Measurements from ENCODE around the gene PTK6. TPM values are rescaled to one million over a fixed set of nuclear protein-coding genes. Genes with fewer than 3 reads are reported as not detected.
"Not testable (repeated sequence)": the region's sequence is repeated elsewhere in the genome, so short reads cannot be mapped to it uniquely, and the experiment has no call there.

Gene PTK6
- total and polyA plus RNA-seq, 2 donors (not counting 1 experiment from before 2014, with no cell fraction given): 0.17 TPM; not detected in 1

DNA sequence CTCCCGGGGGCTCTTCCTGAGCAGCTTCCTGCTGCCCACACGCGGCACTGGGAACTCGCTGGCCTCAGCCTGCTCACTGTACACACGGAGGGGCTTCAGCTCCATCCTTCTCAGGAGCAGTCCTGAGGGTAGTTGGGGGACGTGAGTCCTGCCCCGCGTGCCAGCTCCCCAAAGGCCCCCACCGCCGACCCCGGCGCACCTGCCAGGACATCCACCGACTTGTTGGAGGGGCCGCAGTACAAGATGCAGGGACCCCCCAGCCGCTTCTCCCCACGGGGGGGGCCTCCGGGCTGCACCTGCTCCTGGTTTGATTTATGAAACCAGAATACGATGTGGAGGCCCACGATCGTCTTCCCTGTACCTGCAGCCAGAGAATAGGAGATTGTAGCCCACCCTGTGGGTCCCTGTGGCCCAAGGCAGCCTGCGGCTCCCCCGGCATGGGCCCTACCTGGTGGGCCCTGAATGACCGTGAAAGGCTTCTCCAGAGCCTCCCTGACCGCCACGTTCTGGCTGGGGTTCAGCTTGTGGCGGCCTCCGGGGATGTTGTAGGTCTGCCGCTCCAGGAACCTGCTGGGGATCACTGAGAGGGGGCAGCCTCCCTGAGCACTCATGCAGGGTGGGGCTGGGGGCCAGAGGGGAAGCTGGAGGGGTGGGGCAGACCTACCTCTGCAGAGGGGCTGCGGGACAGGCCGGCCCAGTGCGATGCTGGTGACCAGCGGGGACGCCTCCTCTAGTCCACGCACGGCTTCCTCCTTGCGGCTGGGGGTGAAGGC, 24.6 kb upstream of the PTK6 start:
- H3K4me3 ChIP-seq (replicated peaks in 1 of 4; ENCODE audit: control extremely low read depth in 1 of 4, insufficient read depth in 1 of 4, low read depth in 3 of 4, low read length in 4 of 4): no peak overlapping the region
- H3K79me2 ChIP-seq (ENCODE audit: control insufficient read depth, insufficient read depth, low read length): no peaks in the 10 kb centered on the region
- peaks cover 25% of the 10 kb centered on the region for H3K36me3 ChIP-seq (ENCODE audit: control insufficient read depth, insufficient read depth, low read length)
- no peaks in the 10 kb centered on the region for H3K27me3 ChIP-seq (ENCODE audit: control insufficient read depth, insufficient read depth, low read length)
- no peak overlapping the region for H3K27ac ChIP-seq (ENCODE audit: insufficient read depth, low read length)
- H2AFZ ChIP-seq (ENCODE audit: low read length): no peak overlapping the region
- no peak overlapping the region for H3K4me2 ChIP-seq (ENCODE audit: extremely low read depth, insufficient read depth, low read length)
- H3K4me1 ChIP-seq (ENCODE audit: control insufficient read depth, extremely low read depth, insufficient read depth, low read length): no peaks in the 10 kb centered on the region
- H3K9ac ChIP-seq (ENCODE audit: insufficient read depth, low read length): no peak overlapping the region
- DNase-seq (ENCODE audit: low read depth in 2 of 2): no peak
- no peaks in the 10 kb centered on the region for H3K9me3 ChIP-seq (ENCODE audit: control insufficient read depth, insufficient read depth, low read depth, low read length)
- H4K20me1 ChIP-seq (ENCODE audit: control insufficient read depth, extremely low read depth, insufficient read depth, low read length): no peaks in the 10 kb centered on the region
- TF ChIP-seq, protein P1, sequence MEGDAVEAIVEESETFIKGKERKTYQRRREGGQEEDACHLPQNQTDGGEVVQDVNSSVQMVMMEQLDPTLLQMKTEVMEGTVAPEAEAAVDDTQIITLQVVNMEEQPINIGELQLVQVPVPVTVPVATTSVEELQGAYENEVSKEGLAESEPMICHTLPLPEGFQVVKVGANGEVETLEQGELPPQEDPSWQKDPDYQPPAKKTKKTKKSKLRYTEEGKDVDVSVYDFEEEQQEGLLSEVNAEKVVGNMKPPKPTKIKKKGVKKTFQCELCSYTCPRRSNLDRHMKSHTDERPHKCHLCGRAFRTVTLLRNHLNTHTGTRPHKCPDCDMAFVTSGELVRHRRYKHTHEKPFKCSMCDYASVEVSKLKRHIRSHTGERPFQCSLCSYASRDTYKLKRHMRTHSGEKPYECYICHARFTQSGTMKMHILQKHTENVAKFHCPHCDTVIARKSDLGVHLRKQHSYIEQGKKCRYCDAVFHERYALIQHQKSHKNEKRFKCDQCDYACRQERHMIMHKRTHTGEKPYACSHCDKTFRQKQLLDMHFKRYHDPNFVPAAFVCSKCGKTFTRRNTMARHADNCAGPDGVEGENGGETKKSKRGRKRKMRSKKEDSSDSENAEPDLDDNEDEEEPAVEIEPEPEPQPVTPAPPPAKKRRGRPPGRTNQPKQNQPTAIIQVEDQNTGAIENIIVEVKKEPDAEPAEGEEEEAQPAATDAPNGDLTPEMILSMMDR (conservative IDR thresholded peaks at IDR 0.05 in 1 of 2, IDR thresholded peaks at IDR 0.05 in 1 of 2; ENCODE audit: low read depth in 1 of 2, low read length in 2 of 2): no peak
- no peak for TF ChIP-seq EZH2 (IDR thresholded peaks at IDR 0.05; ENCODE audit: low read length, missing control alignments)

DNA sequence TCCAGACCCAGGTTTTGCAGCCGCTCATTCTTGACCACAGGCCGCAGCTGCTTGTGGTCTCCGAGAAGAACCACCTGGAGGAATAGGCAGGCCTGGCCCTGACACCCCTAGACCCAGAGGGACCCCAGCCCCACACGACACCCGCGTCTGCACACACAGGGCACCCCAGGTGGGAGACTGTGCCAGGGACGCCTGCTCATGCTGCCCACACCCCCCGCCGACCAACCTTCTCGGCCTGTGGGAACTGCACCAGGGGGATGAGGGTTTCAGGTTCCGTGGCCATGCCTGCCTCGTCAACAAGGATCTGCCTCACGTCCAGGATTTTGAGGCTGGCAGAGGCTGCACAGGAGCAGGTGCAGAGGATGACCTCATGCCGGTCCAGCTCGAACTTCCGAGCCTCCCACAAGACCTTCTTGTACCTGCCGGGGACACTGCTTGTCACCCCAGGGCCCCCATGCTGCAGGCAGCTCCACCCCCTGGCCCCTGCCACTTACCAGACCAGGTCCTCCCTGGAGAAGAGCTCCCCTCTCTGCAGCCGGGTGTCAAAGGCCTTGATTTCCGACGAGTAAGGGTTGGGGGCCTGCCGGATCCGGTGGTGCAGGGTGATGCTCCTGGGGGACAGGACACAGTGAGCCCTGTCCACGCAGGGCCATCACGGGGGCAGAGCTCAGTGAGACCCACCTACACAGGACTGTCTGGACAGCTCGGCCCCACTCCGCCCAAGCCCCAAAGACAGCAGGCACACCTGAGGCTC, 23.9 kb upstream of the PTK6 start:
- Histone ChIP-seq H3K36me3 (ENCODE audit: control insufficient read depth, insufficient read depth, low read length) (peaks cover 23% of the 10 kb centered on the region), H3K4me1 (ENCODE audit: control insufficient read depth, extremely low read depth, insufficient read depth, low read length) (no peaks in the 10 kb centered on the region), H3K27me3 (ENCODE audit: control insufficient read depth, insufficient read depth, low read length) (no peaks in the 10 kb centered on the region), H3K9ac (ENCODE audit: insufficient read depth, low read length) (no peak overlapping the region), H3K4me3 (replicated peaks in 1 of 4; ENCODE audit: control extremely low read depth in 1 of 4, insufficient read depth in 1 of 4, low read depth in 3 of 4, low read length in 4 of 4) (no peak overlapping the region), H3K79me2 (ENCODE audit: control insufficient read depth, insufficient read depth, low read length) (no peaks in the 10 kb centered on the region), H3K9me3 (ENCODE audit: control insufficient read depth, insufficient read depth, low read depth, low read length) (no peaks in the 10 kb centered on the region), H3K4me2 (ENCODE audit: extremely low read depth, insufficient read depth, low read length) (no peak overlapping the region), H4K20me1 (ENCODE audit: control insufficient read depth, extremely low read depth, insufficient read depth, low read length) (no peaks in the 10 kb centered on the region), H3K27ac (ENCODE audit: insufficient read depth, low read length) (no peak overlapping the region), H2AFZ (ENCODE audit: low read length) (no peak overlapping the region)
- TF ChIP-seq, protein P1 (conservative IDR thresholded peaks at IDR 0.05 in 1 of 2, IDR thresholded peaks at IDR 0.05 in 1 of 2; ENCODE audit: low read depth in 1 of 2, low read length in 2 of 2): no peak
- TF ChIP-seq EZH2 (IDR thresholded peaks at IDR 0.05; ENCODE audit: low read length, missing control alignments): no peak
- DNase-seq (ENCODE audit: low read depth in 2 of 2): no peak

DNA sequence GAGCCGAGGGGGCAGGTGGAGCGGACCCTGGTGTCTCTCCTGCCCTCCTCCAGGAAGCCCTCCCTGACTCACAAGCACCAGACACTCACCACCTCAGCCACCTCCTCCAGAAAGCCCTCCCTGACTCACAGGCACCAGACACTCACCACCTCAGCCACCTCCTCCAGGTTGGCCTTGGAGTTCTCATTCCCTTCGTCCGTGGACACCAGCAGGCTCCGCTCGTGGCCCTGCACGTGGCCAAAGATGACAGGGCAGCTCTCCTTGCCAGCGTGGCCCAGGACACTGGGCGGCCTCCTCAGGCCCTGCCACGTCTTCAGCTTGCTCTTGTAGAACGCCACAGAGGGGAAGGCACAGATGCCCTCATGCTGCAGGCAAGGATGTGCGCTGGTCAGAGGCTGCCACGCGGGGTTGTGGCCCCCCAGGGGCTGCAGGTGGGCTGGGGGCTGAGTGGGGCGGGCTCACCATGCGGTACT, 23.2 kb upstream of the PTK6 start:
- Histone ChIP-seq H3K9ac (ENCODE audit: insufficient read depth, low read length) (no peak overlapping the region), H3K27me3 (ENCODE audit: control insufficient read depth, insufficient read depth, low read length) (no peaks in the 10 kb centered on the region), H3K4me1 (ENCODE audit: control insufficient read depth, extremely low read depth, insufficient read depth, low read length) (no peaks in the 10 kb centered on the region), H2AFZ (ENCODE audit: low read length) (no peak overlapping the region), H3K9me3 (ENCODE audit: control insufficient read depth, insufficient read depth, low read depth, low read length) (no peaks in the 10 kb centered on the region), H4K20me1 (ENCODE audit: control insufficient read depth, extremely low read depth, insufficient read depth, low read length) (no peaks in the 10 kb centered on the region), H3K36me3 (ENCODE audit: control insufficient read depth, insufficient read depth, low read length) (peaks cover 20% of the 10 kb centered on the region), H3K79me2 (ENCODE audit: control insufficient read depth, insufficient read depth, low read length) (no peaks in the 10 kb centered on the region), H3K27ac (ENCODE audit: insufficient read depth, low read length) (no peak overlapping the region), H3K4me2 (ENCODE audit: extremely low read depth, insufficient read depth, low read length) (no peak overlapping the region), H3K4me3 (replicated peaks in 1 of 4; ENCODE audit: control extremely low read depth in 1 of 4, insufficient read depth in 1 of 4, low read depth in 3 of 4, low read length in 4 of 4) (no peak overlapping the region)
- TF ChIP-seq, protein P1 (conservative IDR thresholded peaks at IDR 0.05 in 1 of 2, IDR thresholded peaks at IDR 0.05 in 1 of 2; ENCODE audit: low read depth in 1 of 2, low read length in 2 of 2): no peak
- no peak for TF ChIP-seq EZH2 (IDR thresholded peaks at IDR 0.05; ENCODE audit: low read length, missing control alignments)
- DNase-seq (ENCODE audit: low read depth in 2 of 2): no peak

DNA sequence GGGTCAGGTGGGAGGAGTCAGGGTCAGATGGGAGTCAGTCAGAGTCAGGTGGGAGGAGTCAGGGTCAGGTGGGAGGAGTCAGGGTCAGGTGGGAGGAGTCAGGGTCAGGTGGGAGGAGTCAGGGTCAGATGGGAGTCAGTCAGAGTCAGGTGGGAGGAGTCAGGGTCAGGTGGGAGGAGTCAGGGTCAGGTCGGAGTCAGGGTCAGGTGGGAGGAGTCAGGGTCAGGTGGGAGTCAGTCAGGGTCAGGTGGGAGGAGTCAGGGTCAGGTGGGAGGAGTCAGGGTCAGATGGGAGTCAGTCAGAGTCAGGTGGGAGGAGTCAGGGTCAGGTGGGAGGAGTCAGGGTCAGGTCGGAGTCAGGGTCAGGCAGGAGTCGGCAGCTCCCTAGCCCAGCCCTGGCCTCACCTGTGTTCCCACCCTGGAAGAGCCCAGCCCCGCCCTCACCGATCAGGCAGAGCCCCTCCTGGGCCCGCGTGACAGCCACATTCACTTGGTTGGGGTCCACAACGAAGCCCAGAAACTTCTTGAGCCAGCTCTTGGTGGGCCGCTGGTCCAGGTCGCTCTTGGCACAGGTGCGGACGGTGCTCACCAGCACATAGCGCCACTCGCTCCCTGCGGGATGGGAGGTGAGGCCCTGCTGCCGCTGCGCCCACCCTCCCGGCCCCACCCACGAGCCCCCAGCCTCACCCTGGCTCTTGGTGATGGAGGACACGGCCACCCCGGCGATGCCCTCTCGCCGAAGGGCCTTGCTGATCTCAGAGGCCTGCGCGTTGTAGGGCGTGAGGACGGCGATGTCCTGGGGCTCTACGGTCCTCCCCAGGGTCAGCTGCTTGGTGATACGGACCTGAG, 22.5 kb upstream of the PTK6 start:
- not testable (repeated sequence) for H3K79me2 ChIP-seq (ENCODE audit: control insufficient read depth, insufficient read depth, low read length); H3K4me1 ChIP-seq (ENCODE audit: control insufficient read depth, extremely low read depth, insufficient read depth, low read length); H3K4me2 ChIP-seq (ENCODE audit: extremely low read depth, insufficient read depth, low read length); H3K9ac ChIP-seq (ENCODE audit: insufficient read depth, low read length); H3K27ac ChIP-seq (ENCODE audit: insufficient read depth, low read length); H3K4me3 ChIP-seq (replicated peaks in 1 of 4; ENCODE audit: control extremely low read depth in 1 of 4, insufficient read depth in 1 of 4, low read depth in 3 of 4, low read length in 4 of 4); H4K20me1 ChIP-seq (ENCODE audit: control insufficient read depth, extremely low read depth, insufficient read depth, low read length); H3K27me3 ChIP-seq (ENCODE audit: control insufficient read depth, insufficient read depth, low read length); DNase-seq (ENCODE audit: low read depth in 2 of 2); H2AFZ ChIP-seq (ENCODE audit: low read length); H3K9me3 ChIP-seq (ENCODE audit: control insufficient read depth, insufficient read depth, low read depth, low read length)
- peaks cover 17% of the 10 kb centered on the region for H3K36me3 ChIP-seq (ENCODE audit: control insufficient read depth, insufficient read depth, low read length)

Measured in fibroblast of lung (primary cell).